CD4-positive, alpha-beta T cell treated with Interferon alpha-2 for 1 hour (primary cell): ENCODE results near the gene PHACTR4.
"Not testable (repeated sequence)": the region's sequence is repeated elsewhere in the genome, so short reads cannot be mapped to it uniquely, and the experiment has no call there.

Experiments
- DNase-seq, 2 donors: peaks; one replicate each; pipeline ENCODE4 v3.0.0-alpha.2; 2020 to 2022

Gene PHACTR4

GRCh38 chr1:28506907-28507246 lies 137.3 kb downstream of the PHACTR4 start:
- no peak for DNase-seq

DNA sequence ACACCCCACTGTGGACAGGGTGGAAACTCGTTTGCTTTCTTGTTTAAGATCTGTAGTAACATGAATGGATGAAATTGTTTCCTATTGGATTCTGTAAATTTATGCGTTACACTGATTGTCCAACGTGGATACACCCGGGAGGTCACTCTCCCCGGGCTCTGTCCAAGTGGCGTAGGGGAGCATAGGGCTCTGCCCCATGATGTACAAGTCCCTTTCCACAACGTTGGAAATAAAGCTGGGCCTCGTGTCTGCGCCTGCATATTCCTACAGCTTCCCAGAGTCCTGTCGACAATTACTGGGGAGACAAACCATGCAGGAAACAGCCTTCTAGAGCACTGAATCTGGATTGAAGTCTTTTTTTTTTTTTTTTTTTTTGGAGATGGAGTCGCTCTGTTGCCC lies 137.7 kb downstream of the PHACTR4 start:
- no peak for DNase-seq

- DNase-seq: no peak
Measured at GRCh38 chr1:28507646-28508434, 138.3 kb downstream of the PHACTR4 start.

DNA sequence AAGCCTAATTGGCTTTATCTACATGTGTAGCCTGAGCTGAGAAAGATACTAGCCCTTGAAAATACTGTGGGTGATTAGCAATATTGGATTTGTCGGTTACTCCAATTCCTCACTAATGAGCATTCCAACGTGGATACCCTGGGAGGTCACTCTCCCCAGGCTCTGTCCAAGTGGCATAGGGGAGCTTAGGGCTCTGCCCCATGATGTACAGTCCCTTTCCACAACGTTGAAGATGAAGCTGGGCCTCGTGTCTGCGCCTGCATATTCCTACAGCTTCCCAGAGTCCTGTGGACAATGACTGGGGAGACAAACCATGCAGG lies 138.9 kb downstream of the PHACTR4 start:
- DNase-seq: no peak

GRCh38 chr1:28509705-28510272 lies 140.2 kb downstream of the PHACTR4 start:
- DNase-seq: peak in 1 of 2 donors; percentile 20

DNA sequence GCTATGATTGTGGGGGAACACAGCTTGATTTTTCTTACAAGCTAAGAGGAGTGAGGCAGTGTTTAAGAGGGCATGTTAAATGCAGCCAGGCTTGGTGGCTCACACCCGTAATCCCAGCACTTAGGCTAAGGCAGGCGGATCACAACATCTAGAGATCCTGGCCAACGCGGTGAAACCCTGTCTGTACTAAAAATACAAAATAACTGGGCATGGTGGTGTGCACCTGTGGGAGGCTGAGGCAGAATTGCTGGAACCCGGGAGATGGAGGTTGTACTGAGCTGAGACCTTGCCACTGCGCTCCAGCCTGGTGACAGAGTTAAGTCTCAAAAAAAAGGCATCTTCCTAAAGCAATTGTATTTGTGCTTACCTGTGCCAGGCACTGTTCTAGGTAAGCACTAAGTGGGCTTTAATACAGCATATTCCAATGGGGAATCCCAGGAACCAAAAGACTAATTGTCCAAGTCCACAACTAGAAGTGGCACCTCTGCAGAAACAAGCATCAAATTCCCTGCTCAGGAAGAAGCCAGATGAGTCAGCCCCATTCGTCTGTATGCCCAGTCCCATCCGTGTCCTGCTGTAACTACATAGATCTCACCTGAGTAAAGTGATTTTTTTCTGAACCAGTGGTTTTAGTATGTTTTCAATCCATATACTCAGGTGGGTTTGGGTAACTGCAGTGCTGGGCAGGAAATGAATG lies 140.9 kb downstream of the PHACTR4 start:
- peak in 1 of 2 donors; percentile 30 for DNase-seq

GRCh38 chr1:28510970-28511440 lies 141.5 kb downstream of the PHACTR4 start:
- DNase-seq: no peak

GRCh38 chr1:28512058-28512611 lies 142.6 kb downstream of the PHACTR4 start:
- DNase-seq: no peak

- not testable (repeated sequence) for DNase-seq
Measured at GRCh38 chr1:28514445-28514933, 144.9 kb downstream of the PHACTR4 start.

DNA sequence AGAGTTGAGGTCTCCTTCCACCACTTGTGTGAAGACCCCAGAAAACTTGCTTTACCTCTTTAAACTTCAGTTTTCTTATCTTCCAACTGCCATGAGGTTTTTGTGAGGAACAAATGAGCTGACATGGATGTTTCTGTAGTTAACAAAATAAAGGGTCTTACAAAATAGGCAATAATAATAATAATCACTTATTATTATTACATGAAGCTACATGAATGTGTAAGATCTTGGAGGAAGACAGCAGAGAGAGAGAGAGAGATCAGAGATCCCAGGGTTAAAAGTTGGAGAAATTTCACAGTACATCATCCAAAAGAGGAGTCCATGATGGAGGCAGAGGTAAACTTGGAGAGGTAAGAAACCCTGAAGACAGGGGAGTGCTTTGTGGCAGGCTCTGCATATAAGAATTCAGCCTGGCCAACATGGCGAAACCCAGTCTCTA lies 147.0 kb downstream of the PHACTR4 start:
- DNase-seq: no peak

DNA sequence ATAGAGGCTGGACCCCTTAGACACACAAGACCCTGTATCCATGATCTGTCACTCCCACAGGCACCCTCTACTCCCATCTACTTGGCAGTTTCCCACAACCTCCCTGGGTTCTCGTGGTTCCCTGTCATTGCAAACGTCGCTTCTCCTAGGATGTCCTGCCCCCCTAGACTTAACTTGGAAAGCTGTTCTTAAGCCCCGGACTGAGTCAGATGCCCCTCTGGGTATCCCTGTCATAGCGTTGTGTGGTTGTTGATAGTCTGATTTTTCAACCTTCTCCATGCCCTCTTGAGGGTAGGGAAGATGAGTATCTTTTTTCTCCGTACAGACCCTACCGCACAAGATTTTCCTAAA lies 148.1 kb downstream of the PHACTR4 start:
- DNase-seq: no peak

GRCh38 chr1:28518000-28518744 lies 148.6 kb downstream of the PHACTR4 start:
- peak; percentile 86 to 90 for DNase-seq

DNA sequence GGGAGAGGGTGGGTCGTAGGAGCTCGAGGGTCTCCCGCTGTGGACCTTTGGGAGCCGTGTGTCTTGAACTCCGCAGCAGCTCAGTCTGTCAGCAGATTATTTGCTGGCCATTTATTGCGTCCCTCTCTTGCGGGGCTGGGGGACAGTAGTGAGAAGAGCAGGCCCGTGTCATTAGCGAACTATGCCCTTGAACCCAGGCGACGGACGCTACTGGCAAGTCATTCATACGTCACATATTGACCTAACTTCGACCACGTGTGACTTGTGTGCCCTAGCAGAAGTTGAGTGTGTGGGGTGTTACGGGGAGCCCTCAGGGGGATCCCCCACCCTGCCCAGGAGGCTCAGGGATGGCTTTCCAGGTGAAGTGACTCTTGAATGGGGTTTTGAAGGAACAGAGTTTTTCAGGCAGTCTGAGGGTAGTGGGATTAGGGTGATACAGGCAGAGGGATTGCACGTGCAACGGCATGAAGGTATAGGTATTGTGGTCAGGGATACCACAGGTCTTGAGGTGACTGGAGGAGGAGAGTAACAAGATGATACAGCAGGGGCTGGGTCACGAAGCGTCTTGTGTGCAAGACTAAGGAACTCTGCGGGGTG lies 149.3 kb downstream of the PHACTR4 start:
- DNase-seq: peak; percentile 6 to 37

GRCh38 chr1:28519946-28520725 lies 150.6 kb downstream of the PHACTR4 start:
- DNase-seq: no peak

GRCh38 chr1:28520796-28521195 lies 151.3 kb downstream of the PHACTR4 start:
- DNase-seq: not testable (repeated sequence)

GRCh38 chr1:28521502-28522164 lies 152.1 kb downstream of the PHACTR4 start:
- no peak for DNase-seq

- not testable (repeated sequence) for DNase-seq
Measured at GRCh38 chr1:28522537-28522936, 153.0 kb downstream of the PHACTR4 start.

GRCh38 chr1:28525002-28525642 lies 155.6 kb downstream of the PHACTR4 start:
- DNase-seq: not testable (repeated sequence)

DNA sequence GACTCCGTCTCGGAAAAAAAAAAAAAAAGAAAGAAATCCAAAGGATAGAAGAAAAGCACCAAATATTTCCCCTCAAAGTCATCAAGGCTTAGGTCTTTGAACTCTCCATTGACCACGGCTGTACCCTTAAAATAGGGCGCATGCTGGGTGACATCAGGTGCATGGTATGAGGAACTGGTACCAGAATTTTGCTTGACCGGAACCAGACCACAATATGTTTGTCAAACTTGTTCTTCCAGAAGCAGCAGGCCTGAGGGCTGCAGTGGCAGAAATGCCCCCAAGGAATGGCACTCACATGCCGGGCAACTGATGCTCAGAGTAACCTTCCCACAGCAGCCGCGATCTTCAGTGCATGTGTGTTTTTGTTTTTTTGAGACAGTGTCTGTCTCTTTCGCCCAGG lies 157.3 kb downstream of the PHACTR4 start:
- DNase-seq: no peak

DNA sequence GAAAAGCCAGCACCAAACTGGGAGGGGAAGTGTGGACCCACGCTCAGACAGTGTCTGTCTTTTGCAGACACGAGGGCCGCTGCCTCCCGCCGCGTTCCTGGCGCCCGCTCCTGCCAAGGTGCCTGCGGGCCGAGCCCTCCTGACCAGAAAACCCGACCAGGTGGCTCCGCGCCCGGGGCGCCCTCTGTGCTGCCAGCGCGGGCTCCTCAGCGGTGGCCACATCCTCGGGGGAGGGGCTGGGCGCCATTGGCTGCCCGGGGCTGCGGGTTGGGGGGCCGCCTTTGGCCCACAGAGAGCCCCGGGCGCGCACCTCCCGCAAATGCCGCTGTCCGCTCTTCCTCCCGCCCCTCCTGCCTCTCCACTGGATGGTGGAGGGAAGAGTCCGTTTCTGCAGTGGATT lies 160.9 kb downstream of the PHACTR4 start:
- DNase-seq: no peak

DNA sequence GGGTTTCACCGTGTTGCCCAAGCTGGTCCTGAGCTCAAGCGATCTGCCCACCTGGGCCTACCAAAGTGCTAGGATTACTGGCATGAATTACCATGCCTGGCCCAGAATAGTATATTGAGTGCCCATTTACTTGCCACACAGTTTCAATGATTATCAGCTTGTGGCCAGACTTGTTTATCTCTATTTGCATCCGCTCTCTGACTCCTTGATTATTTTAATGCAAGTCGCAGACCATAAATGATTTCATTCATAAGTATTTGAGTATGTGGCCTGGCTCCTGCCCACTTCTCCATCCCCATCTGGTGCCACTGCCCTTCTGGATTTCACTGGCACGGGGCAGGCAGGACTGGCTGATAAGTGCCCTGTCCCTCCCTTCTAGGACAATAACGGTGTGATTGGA lies 165.1 kb downstream of the PHACTR4 start:
- no peak for DNase-seq
